Activated CD8-positive, alpha-beta T cell treated with anti-CD3 and anti-CD28 coated beads for 36 hours (primary cell): Measurements from ENCODE around the gene SLAMF1. TPM values are rescaled to one million over a fixed set of nuclear protein-coding genes. Genes with fewer than 3 reads are reported as not detected.

Experiments
- ATAC-seq: fragments of 200-7000 bp; cut with Tn5 transposase; one replicate; pipeline ENCODE4 v1.10.0; 2021; ENCODE audit warnings: mild to moderate bottlenecking, moderate library complexity
- CTCF ChIA-PET: fragments of 350-600 bp; sonication (Branson Sonifier 250); formaldehyde crosslinking; loops from one replicate; lab custom pipeline; 2021; ENCODE audit warnings: antibody characterized with exemption; lab: Charles Lee
- POLR2A ChIA-PET: fragments of 350-600 bp; sonication (Branson Sonifier 250); formaldehyde crosslinking; loops from one replicate; lab custom pipeline; 2021; ENCODE audit warnings: antibody characterized with exemption; lab: Charles Lee
- DNase-seq: peaks from one replicate; pipeline ENCODE4 v3.0.0-alpha.2; 2020
- H3K27ac Mint-ChIP-seq: one replicate; pipeline ENCODE4 v1.8.0; 2021; ENCODE audit warnings: mild to moderate bottlenecking, mixed read lengths
- H3K27me3 Mint-ChIP-seq: one replicate; pipeline ENCODE4 v1.8.0; 2021; ENCODE audit warnings: mixed read lengths
- H3K36me3 Mint-ChIP-seq: one replicate; pipeline ENCODE4 v1.8.0; 2021; ENCODE audit warnings: low read depth, mixed read lengths
- H3K4me1 Mint-ChIP-seq: one replicate; pipeline ENCODE4 v1.8.0; 2021; ENCODE audit warnings: low read depth, mixed read lengths
- H3K4me3 Mint-ChIP-seq: one replicate; pipeline ENCODE4 v1.8.0; 2021; ENCODE audit warnings: mild to moderate bottlenecking, moderate library complexity, mixed read lengths
- H3K9me3 Mint-ChIP-seq: one replicate; pipeline ENCODE4 v1.8.0; 2021; ENCODE audit warnings: mixed read lengths
- intact Hi-C: fragments of 100-400 bp; cut with micrococcal nuclease; formaldehyde crosslinking; loops from one replicate; pipeline ENCODE4 v1.10.0; 2022
- total RNA-seq, 2 experiments: library from RNA; stranded (reverse); gene quantifications; one replicate each; pipeline ENCODE4 v1.2.3, GENCODE V29; 2021
- TF ChIP-seq, protein P1 (sequence below): fragments of 200-600 bp; IDR thresholded peaks from one replicate; pipeline ENCODE4 v1.8.0; 2022; ENCODE audit warnings: antibody characterized with exemption, mild to moderate bottlenecking

Gene SLAMF1
- total RNA-seq, 2 experiments from 2014 or later: 65.9 to 67.8 TPM

DNA sequence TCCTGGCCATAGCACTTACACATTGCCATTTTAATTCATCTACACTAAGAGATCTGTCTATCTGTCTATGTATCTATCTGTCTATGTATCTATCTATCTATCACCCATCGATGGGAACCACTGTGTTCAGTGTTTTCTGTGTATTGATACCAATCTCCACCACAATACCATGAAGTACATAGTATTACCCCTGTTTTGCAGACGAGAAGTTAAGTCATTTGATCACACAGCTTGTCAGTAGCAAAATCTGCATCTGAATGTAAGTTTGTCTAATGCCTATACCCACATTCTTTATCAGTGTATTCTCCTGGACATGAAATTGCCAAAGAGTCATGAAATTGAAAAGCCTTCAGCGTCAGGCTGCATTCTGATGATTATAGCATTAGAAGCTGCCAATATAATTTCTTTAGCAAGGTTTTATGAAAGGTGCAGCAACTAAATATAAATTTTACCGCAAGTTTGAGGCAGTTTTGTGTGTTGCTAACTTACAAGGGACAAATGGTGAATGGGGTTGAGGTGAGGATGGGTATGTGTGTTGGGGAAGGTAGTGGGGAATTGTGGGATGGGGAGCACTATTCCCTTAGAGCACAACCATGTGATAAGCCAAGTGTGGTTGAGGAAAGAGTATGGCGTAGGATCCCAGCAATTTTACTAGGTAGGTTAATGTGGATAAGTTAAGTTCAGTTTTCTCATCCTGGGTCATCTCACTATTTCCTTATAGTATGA is 24.2 kb downstream of the SLAMF1 start:
- Mint-ChIP-seq H3K27me3 (no peaks in the 10 kb centered on the region), H3K4me1 (peaks cover 87% of the 10 kb centered on the region), H3K4me3 (no peak overlapping the region), H3K9me3 (peaks cover 7% of the 10 kb centered on the region), H3K27ac (peak overlapping the region; percentile 98), H3K36me3 (peaks cover 85% of the 10 kb centered on the region)
- DNase-seq (no peak), ATAC-seq (no peak)
- TF ChIP-seq, protein P1, sequence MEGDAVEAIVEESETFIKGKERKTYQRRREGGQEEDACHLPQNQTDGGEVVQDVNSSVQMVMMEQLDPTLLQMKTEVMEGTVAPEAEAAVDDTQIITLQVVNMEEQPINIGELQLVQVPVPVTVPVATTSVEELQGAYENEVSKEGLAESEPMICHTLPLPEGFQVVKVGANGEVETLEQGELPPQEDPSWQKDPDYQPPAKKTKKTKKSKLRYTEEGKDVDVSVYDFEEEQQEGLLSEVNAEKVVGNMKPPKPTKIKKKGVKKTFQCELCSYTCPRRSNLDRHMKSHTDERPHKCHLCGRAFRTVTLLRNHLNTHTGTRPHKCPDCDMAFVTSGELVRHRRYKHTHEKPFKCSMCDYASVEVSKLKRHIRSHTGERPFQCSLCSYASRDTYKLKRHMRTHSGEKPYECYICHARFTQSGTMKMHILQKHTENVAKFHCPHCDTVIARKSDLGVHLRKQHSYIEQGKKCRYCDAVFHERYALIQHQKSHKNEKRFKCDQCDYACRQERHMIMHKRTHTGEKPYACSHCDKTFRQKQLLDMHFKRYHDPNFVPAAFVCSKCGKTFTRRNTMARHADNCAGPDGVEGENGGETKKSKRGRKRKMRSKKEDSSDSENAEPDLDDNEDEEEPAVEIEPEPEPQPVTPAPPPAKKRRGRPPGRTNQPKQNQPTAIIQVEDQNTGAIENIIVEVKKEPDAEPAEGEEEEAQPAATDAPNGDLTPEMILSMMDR: no peak
- ChIA-PET CTCF (interaction anchor here (0.7 to 2.6 kb wide), 14 partner anchors 8 to 84 kb away, joined by 3 to 10 read pairs (median 4); partner anchors contain the start of gene SLAMF1), POLR2A (interaction anchor here (0.6 to 2.8 kb wide), 11 partner anchors 10 to 227 kb away, joined by 3 to 15 read pairs (median 4); partner anchors contain the start of genes CD48 and SLAMF1)
- intact Hi-C loops: no loop called here

DNA sequence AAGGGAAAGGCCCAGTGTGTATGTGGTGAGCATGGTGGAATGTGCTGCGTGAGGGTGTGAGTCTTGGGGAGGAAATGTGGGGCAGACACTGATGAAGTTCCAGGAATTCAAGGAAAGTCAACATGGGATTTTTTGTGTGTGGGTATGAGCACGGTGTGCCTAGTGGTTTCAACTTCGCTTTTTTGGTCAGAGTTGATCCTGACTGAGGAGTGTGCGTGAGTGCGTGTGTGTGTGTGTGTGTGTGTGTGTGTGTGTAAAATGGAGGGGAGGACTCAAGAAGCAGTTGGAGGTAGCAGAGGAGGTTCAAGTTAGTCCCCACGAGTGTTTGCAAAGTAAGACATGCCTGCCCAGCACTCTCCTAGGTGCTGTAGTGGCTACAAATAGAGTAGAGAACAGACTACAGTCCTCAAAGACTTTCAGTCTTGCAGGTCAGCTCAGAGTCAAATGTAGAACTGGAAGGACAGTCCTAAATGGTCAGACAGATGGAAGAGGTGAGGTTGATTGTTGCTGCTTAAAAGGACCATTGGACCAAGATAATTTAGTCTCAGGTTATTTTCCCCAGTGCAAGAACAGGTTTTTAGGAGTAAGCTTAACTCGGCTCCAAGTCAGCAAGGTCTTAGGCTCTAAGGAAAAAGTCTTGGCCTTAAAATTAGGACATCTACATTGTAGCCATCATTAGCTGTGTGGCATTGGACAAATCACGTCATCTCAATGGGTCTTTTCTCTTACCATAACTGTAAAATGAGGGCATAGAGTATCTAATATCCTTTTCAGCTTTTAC is 25.0 kb downstream of the SLAMF1 start:
- DNase-seq (peak; percentile 51), ATAC-seq (no peak)
- Mint-ChIP-seq H3K27ac (peak overlapping the region; percentile 98), H3K9me3 (peaks cover 7% of the 10 kb centered on the region), H3K4me1 (peaks cover 82% of the 10 kb centered on the region), H3K4me3 (peak overlapping the region; percentile 15), H3K27me3 (no peaks in the 10 kb centered on the region), H3K36me3 (peaks cover 83% of the 10 kb centered on the region)
- CTCF ChIA-PET: interaction anchor here (0.6 to 2.6 kb wide), 10 partner anchors 8 to 77 kb away, joined by 3 to 10 read pairs (median 4); partner anchors contain the start of gene SLAMF1
- TF ChIP-seq, protein P1: no peak
- intact Hi-C loops: no loop called here
- POLR2A ChIA-PET: interaction anchor here (1.5 to 2.8 kb wide), 4 partner anchors 9 to 89 kb away, joined by 3 to 15 read pairs (median 6); partner anchors contain the start of genes CD48 and SLAMF1

DNA sequence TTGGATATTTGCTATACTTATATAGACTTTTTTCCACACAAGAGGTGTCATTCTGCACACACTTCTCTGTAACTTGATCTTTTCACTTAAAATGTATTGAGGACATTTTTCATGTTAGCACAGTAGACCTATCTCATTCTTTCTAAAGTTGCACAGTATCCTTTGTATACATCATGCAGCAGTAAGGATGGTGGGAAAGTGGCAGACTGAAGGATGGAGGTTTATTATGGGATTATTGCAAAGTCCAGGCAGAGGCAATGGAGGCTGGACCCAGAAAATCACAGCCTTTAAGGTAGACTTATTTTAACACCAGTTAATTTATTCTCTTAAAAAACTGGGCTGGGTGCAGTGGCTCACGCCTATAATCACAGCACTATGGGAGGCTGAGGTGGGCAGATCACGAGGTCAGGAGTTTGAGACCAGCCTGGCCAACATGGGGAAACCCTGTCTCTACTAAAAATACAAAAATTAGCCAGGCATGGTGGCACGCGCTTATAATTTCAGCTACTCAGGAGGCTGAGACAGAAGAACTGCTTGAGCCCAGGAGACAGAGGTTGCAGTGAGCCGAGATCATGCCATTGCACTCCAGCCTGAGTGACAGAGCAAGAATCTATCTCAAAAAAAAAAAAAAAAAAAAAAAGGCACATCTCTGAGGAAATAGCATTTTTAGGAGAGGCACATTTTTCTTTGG is 25.8 kb downstream of the SLAMF1 start:
- Mint-ChIP-seq H3K9me3 (peaks cover 7% of the 10 kb centered on the region), H3K36me3 (peaks cover 81% of the 10 kb centered on the region), H3K27me3 (no peaks in the 10 kb centered on the region), H3K4me3 (peak overlapping the region; percentile 15), H3K4me1 (peaks cover 75% of the 10 kb centered on the region), H3K27ac (peak overlapping the region; percentile 98)
- no peak for DNase-seq
- CTCF ChIA-PET: interaction anchor here (0.6 to 3.5 kb wide), 10 partner anchors 8 to 515 kb away, joined by 3 to 34 read pairs (median 17); partner anchors contain the start of gene SLAMF1
- POLR2A ChIA-PET: interaction anchor here (0.8 to 2.0 kb wide), 4 partner anchors 11 to 26 kb away, joined by 3 to 5 read pairs (median 3); partner anchors contain the start of gene SLAMF1
- TF ChIP-seq, protein P1: no peak
- intact Hi-C loops: no loop called here
- ATAC-seq: no peak

DNA sequence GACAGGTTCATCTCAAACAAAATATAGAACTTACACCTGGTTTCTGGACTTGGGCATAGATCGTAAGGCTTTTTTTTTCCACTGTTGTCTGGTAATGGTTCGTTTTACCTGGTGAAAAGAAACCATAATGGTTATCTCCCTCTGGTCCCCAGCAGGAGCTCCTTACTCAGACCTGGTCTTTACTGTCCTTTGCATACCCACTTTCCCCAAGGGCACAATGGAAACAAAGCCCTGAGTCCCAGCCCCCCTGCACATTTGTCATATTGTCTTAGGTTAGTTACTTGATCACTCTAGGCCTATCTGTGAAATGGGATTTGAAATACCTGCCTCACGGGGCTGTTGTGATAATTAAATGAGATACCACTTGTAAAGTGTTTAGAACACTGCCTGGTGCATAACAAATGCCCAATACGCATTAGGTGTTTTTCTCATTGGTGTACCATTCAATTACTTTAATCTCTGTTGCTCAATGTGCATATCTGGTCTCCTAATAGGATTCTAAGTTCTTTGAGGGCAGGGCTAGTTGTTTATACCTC is 27.0 kb downstream of the SLAMF1 start:
- POLR2A ChIA-PET: interaction anchor here (0.6 to 3.1 kb wide), 9 partner anchors 8 to 27 kb away, joined by 3 to 19 read pairs (median 3); partner anchors contain the start of gene SLAMF1
- peaks cover 7% of the 10 kb centered on the region for H3K9me3 Mint-ChIP-seq
- H3K4me1 Mint-ChIP-seq: peaks cover 65% of the 10 kb centered on the region
- CTCF ChIA-PET: interaction anchor here (0.7 to 4.0 kb wide), 27 partner anchors 10 to 329 kb away, joined by 3 to 34 read pairs (median 6); partner anchors contain the start of gene SLAMF1
- H3K27me3 Mint-ChIP-seq: no peaks in the 10 kb centered on the region
- no peak for ATAC-seq
- H3K27ac Mint-ChIP-seq: peak overlapping the region; percentile 81
- peaks cover 77% of the 10 kb centered on the region for H3K36me3 Mint-ChIP-seq
- TF ChIP-seq, protein P1: no peak
- H3K4me3 Mint-ChIP-seq: no peak overlapping the region
- DNase-seq: no peak
- intact Hi-C loops: loop anchor here (10.0 kb wide), 1 partner anchor 525 kb away; the partner anchor contains the start of gene IGSF8
